ENCODE results near the gene CD58.

Gene CD58

GRCh38 chr1:116587501-116588227, 16.8 kb upstream of the CD58 start:
- Histone ChIP-seq H3K4me1 (ENCODE audit: insufficient read depth, poor library complexity, severe bottlenecking) (peaks cover 3% of the 10 kb centered on the region), H3K9me3 (ENCODE audit: severe bottlenecking) (no peaks in the 10 kb centered on the region), H3K36me3 (ENCODE audit: low read depth) (peaks cover 8% of the 10 kb centered on the region; the same call in 1 of the 2 replicates), H3K4me3 (ENCODE audit: severe bottlenecking) (no peak overlapping the region), H3K27me3 (ENCODE audit: insufficient read depth, poor library complexity, severe bottlenecking) (no peaks in the 10 kb centered on the region), H3K27ac (ENCODE audit: poor library complexity, severe bottlenecking) (no peak overlapping the region)
- ATAC-seq (ENCODE audit: low read depth) (no peak), DNase-seq (ENCODE audit: low spot score) (no peak)
- no peak for TF ChIP-seq CTCF (IDR thresholded peaks at IDR 0.05; ENCODE audit: poor library complexity, severe bottlenecking)

GRCh38 chr1:116586741-116587143, 15.9 kb upstream of the CD58 start:
- no peaks in the 10 kb centered on the region for H3K9me3 ChIP-seq (ENCODE audit: severe bottlenecking)
- H3K27ac ChIP-seq (ENCODE audit: poor library complexity, severe bottlenecking), result no peak overlapping the region
- peaks cover 3% of the 10 kb centered on the region for H3K4me1 ChIP-seq (ENCODE audit: insufficient read depth, poor library complexity, severe bottlenecking)
- ATAC-seq (ENCODE audit: low read depth) (no peak), DNase-seq (ENCODE audit: low spot score) (no peak)
- H3K27me3 ChIP-seq (ENCODE audit: insufficient read depth, poor library complexity, severe bottlenecking), result no peaks in the 10 kb centered on the region
- peaks cover 8% of the 10 kb centered on the region; the same call in 1 of the 2 replicates for H3K36me3 ChIP-seq (ENCODE audit: low read depth)
- no peak overlapping the region for H3K4me3 ChIP-seq (ENCODE audit: severe bottlenecking)
- TF ChIP-seq CTCF (IDR thresholded peaks at IDR 0.05; ENCODE audit: poor library complexity, severe bottlenecking), result no peak

GRCh38 chr1:116585886-116586285, 15.1 kb upstream of the CD58 start:
- H3K9me3 ChIP-seq (ENCODE audit: severe bottlenecking), result no peaks in the 10 kb centered on the region
- H3K4me3 ChIP-seq (ENCODE audit: severe bottlenecking), result no peak overlapping the region
- no peaks in the 10 kb centered on the region for H3K27me3 ChIP-seq (ENCODE audit: insufficient read depth, poor library complexity, severe bottlenecking)
- DNase-seq (ENCODE audit: low spot score) (no peak), ATAC-seq (ENCODE audit: low read depth) (no peak)
- H3K4me1 ChIP-seq (ENCODE audit: insufficient read depth, poor library complexity, severe bottlenecking), result peaks cover 3% of the 10 kb centered on the region
- TF ChIP-seq CTCF (IDR thresholded peaks at IDR 0.05; ENCODE audit: poor library complexity, severe bottlenecking), result no peak
- peaks cover 8% of the 10 kb centered on the region; the same call in 1 of the 2 replicates for H3K36me3 ChIP-seq (ENCODE audit: low read depth)
- H3K27ac ChIP-seq (ENCODE audit: poor library complexity, severe bottlenecking), result no peak overlapping the region

- ATAC-seq (ENCODE audit: low read depth) (no peak), DNase-seq (ENCODE audit: low spot score) (no peak)
- H3K27ac ChIP-seq (ENCODE audit: poor library complexity, severe bottlenecking), result no peak overlapping the region
- H3K27me3 ChIP-seq (ENCODE audit: insufficient read depth, poor library complexity, severe bottlenecking), result no peaks in the 10 kb centered on the region
- H3K4me1 ChIP-seq (ENCODE audit: insufficient read depth, poor library complexity, severe bottlenecking), result no peaks in the 10 kb centered on the region
- H3K36me3 ChIP-seq (ENCODE audit: low read depth), result 0 out of 2 replicates have a peak, but pooled peaks cover 2% of the 10 kb centered on the region
- no peak overlapping the region for H3K4me3 ChIP-seq (ENCODE audit: severe bottlenecking)
- TF ChIP-seq CTCF (IDR thresholded peaks at IDR 0.05; ENCODE audit: poor library complexity, severe bottlenecking), result no peak
- no peaks in the 10 kb centered on the region for H3K9me3 ChIP-seq (ENCODE audit: severe bottlenecking)
These were observed 10.6 kb upstream of the CD58 start for GRCh38 chr1:116581323-116581885.

Data from RWPE2 (cell line).